Raji (cell line): Measurements from ENCODE around the gene NPDC1.
A peak's percentile ranks its signal among the peaks of the same experiment; 100 is the strongest.

Experiments used
- POLR2A ChIP-seq: IDR thresholded peaks from 2 replicates; pipeline ENCODE4 v1.6.1; 2011; ENCODE audit warnings: low read depth, low read length, control low read depth; ENCODE audit not compliant: insufficient read depth

NPDC1 gene

DNA sequence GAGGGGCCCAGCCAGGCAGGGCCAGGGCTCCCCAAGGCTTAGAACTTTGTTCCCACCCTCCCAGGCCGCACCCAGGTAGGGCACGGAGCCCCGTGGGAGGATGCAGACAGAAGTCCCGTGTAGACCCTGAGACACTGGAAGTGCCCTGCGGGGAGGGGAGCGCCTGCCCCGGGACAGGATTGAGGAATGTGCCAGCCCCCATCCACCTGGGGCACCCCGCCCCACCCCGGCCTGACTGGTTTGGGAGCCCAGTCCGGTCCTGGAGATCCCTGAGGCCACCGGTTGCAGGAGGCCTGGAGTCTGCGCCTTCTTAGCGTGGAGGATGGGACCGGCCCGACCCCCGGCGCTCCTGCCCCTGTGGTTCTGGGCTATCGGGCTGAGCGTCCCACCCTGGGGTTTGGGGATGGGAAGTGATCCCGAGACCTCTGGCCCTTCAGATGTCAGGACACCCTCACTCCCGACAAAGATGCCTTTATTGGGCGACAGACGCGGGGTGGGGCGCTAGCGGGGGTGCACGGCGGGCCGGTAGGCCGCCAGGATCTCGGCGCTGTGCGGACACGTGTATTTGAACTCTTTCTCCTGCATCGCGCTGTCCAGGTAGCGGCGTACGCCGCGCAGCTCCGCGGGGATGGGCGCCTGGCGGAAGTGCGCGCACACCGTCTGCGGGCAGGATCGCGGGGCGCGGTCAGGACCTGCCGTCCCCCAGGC, 51.6 kb downstream of the NPDC1 start:
- no peak for TF ChIP-seq POLR2A

- no peak for TF ChIP-seq POLR2A
Observed at GRCh38 chr9:136992819-136993369, 53.1 kb downstream of the NPDC1 start.

DNA sequence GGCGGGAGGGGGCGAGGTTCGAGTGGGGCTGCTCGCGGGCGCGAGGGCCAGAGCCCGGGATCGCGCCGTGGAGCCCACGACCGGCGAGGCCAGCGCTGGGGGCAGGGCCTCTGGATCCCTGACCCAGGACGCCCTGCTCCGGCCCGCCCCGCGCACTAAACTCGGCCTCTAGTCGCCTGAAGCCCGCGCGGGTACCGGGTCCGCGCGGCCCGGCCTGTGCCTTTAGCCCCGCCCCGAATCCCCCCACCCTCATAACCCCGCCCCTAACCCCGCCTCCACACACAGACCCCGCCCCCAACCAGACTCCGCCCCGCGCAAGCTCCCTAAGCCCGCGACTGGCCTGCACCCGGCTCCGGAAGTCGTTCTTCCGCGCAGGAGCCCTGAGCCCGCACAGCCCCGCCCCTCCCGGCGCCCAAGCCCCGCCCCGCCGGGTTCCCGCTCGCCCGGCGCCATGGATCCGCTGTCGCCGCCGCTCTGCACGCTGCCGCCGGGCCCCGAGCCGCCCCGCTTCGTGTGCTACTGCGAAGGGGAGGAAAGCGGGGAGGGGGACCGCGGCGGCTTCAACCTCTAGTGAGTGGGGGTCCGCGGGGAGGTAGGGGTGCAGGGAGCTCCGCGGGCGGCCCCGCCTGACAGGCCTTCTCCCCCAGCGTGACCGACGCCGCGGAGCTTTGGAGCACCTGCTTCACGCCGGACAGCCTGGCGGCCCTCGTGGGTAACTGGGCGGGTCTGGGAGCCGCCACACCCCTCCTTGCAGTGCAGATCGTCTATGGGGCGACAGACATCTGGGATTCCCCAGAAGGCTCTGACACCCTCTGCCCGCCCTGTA, 53.8 kb downstream of the NPDC1 start, which contains the start of gene PAXX:
PAXX (plus strand) TSS at position 430 of the 826 bp plus-strand sequence; CDS start at position 452, 22 bp downstream.
- TF ChIP-seq POLR2A = peak; percentile 69

- no peak for TF ChIP-seq POLR2A
Observed at GRCh38 chr9:136990242-136990911, 55.6 kb downstream of the NPDC1 start.
